ENCODE data around the gene HRCT1. TPM values are rescaled to one million over a fixed set of nuclear protein-coding genes. Genes with fewer than 3 reads are reported as not detected.

The HRCT1 gene
- total RNA-seq, 6 experiments from 2014 or later, result 0.40 to 1.4 (median 0.98) TPM

- no peak for ATAC-seq
- H3K4me1 ChIP-seq, result peaks cover 0 to 44% (median 13%) of the 10 kb centered on the region in 4 donors
- 69% methylated on average over 3 of the region's 3 CpGs for WGBS (ENCODE audit: insufficient coverage, low coverage, low lambda C conversion rate, missing lambda C conversion rate)
Observed at GRCh38 chr9:35919212-35920008, 13.4 kb downstream of the HRCT1 start.

GRCh38 chr9:35920051-35920620 is 14.1 kb downstream of the HRCT1 start:
- ATAC-seq (peak; percentile 22 to 75 (median 66)), DNase-seq (peak in 2 of 3 donors; percentile 73)
- Histone ChIP-seq H3K9me3 (no peaks in the 10 kb centered on the region), H3K27me3 (no peaks in the 10 kb centered on the region), H3K4me3 (no peak overlapping the region), H3K36me3 (no peaks in the 10 kb centered on the region), H3K27ac (peak overlapping the region in 2 of 3 donors; percentile 24 to 62), H3K4me1 (peaks cover 0 to 45% (median 16%) of the 10 kb centered on the region in 4 donors)
- intact Hi-C loops (cut with DNase I), result no loop called here
- 37% methylated on average over 4 of the region's 4 CpGs for WGBS (ENCODE audit: insufficient coverage, low coverage, low lambda C conversion rate, missing lambda C conversion rate)
- peak in 1 of 4 donors; percentile 15 for TF ChIP-seq CTCF (IDR thresholded peaks at IDR 0.05)
- no peak for TF ChIP-seq POLR2A (IDR thresholded peaks at IDR 0.05)

More at GRCh38 chr9:35919212-35920008, 13.4 kb downstream of the HRCT1 start:
- Histone ChIP-seq H3K9me3 (no peaks in the 10 kb centered on the region), H3K27me3 (no peaks in the 10 kb centered on the region), H3K4me3 (no peak overlapping the region), H3K36me3 (no peaks in the 10 kb centered on the region), H3K27ac (peak overlapping the region in 2 of 3 donors; percentile 23 to 62)
- intact Hi-C loops (cut with DNase I), result no loop called here
- no peak for DNase-seq
- TF ChIP-seq POLR2A (IDR thresholded peaks at IDR 0.05) (no peak), CTCF (IDR thresholded peaks at IDR 0.05) (no peak)

- Histone ChIP-seq H3K27ac (peak overlapping the region; percentile 81 to 93 (median 88)), H3K9me3 (no peaks in the 10 kb centered on the region), H3K4me3 (no peak overlapping the region), H3K27me3 (no peaks in the 10 kb centered on the region), H3K36me3 (no peaks in the 10 kb centered on the region), H3K4me1 (peaks cover 0 to 35% (median 14%) of the 10 kb centered on the region in 4 donors)
- ATAC-seq (no peak), DNase-seq (no peak)
- intact Hi-C loops (cut with DNase I), result no loop called here
- TF ChIP-seq POLR2A (IDR thresholded peaks at IDR 0.05) (no peak), CTCF (IDR thresholded peaks at IDR 0.05) (no peak)
- 100% methylated on average over 1 of the region's 1 CpG for WGBS (ENCODE audit: insufficient coverage, low coverage, low lambda C conversion rate, missing lambda C conversion rate)
Observed at GRCh38 chr9:35923598-35923926, 17.6 kb downstream of the HRCT1 start.

GRCh38 chr9:35923927-35924763 is 18.1 kb downstream of the HRCT1 start:
- WGBS (ENCODE audit: insufficient coverage, low coverage, low lambda C conversion rate, missing lambda C conversion rate), result 11% methylated on average over 9 of the region's 9 CpGs
- intact Hi-C loops (cut with DNase I), result no loop called here
- Histone ChIP-seq H3K9me3 (no peaks in the 10 kb centered on the region), H3K27me3 (no peaks in the 10 kb centered on the region), H3K36me3 (no peaks in the 10 kb centered on the region), H3K27ac (peak overlapping the region; percentile 81 to 93 (median 88)), H3K4me3 (no peak overlapping the region), H3K4me1 (peaks cover 0 to 40% (median 14%) of the 10 kb centered on the region in 4 donors)
- ATAC-seq, result peak; percentile 86 to 95 (median 93)
- DNase-seq, result peak in 1 of 3 donors; percentile 83
- peak; percentile 33 for TF ChIP-seq POLR2A (IDR thresholded peaks at IDR 0.05)
- no peak for TF ChIP-seq CTCF (IDR thresholded peaks at IDR 0.05)
